ENCODE measurements around the gene CEMIP.

Gene CEMIP

DNA sequence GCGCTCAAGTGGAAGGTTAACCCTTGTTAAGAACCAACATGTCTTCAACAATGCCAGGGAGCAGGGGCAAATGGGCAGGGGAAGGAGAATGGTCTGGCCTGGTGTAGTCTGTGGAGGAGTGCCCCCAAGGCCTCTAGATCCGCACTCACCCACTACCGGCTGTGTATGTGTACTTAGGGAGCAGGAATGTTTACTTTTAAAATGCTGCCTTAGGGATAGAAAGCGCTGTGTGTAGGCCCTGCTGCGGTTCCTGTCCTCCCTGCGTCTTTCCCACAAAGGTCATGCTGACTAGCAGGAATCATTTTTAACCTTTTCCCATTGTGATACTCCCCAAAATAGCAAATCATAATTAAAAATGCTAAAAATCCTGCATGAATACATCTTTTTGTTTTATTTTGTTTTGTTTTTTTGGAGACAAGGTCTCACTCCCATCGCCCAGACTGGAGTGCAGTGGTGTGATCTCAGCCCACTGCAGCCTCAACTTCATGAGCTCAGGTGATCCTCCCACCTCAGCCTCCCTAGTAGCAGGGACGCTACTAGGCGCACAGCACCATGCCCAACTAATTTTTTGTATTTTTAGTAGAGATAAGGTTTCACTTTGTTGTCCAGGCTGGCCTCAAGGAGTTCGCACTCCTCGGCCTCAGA lies 35.9 kb upstream of the CEMIP start:
- H3K9ac ChIP-seq (ENCODE audit: low read length): no peak overlapping the region
- TF ChIP-seq EZH2 (optimal IDR thresholded peaks at IDR 0.05; ENCODE audit: low read depth, low read length) (no peak), CTCF (IDR thresholded peaks at IDR 0.05; ENCODE audit: low read length) (no peak)
- H3K9me2 ChIP-seq (replicated peaks; ENCODE audit: insufficient read depth, low read length): no peaks in the 10 kb centered on the region
- H3K9me3 ChIP-seq (replicated peaks; ENCODE audit: insufficient read depth, low read length): no peaks in the 10 kb centered on the region
- H2AFZ ChIP-seq (ENCODE audit: low read length): no peak overlapping the region
- DNase-seq: no peak
- no peak overlapping the region for H3K4me3 ChIP-seq (ENCODE audit: low read length)
- H3K79me2 ChIP-seq (ENCODE audit: low read length): 0 out of 2 replicates have a peak, but pooled peaks cover 11% of the 10 kb centered on the region
- H3K27me3 ChIP-seq (replicated peaks; ENCODE audit: insufficient read depth, low read length): no peaks in the 10 kb centered on the region
- H3F3A ChIP-seq (ENCODE audit: insufficient read depth, low read length): no peaks in the 10 kb centered on the region
- no peaks in the 10 kb centered on the region for H3K4me1 ChIP-seq (ENCODE audit: low read length)
- no peaks in the 10 kb centered on the region for H4K20me1 ChIP-seq (ENCODE audit: insufficient read depth, low read length)
- H3K4me2 ChIP-seq (ENCODE audit: low read depth, low read length): no peak overlapping the region
- H3K27ac ChIP-seq (ENCODE audit: low read length): no peak overlapping the region
- no peaks in the 10 kb centered on the region for H3K36me3 ChIP-seq (replicated peaks; ENCODE audit: insufficient read depth, low read length)

DNA sequence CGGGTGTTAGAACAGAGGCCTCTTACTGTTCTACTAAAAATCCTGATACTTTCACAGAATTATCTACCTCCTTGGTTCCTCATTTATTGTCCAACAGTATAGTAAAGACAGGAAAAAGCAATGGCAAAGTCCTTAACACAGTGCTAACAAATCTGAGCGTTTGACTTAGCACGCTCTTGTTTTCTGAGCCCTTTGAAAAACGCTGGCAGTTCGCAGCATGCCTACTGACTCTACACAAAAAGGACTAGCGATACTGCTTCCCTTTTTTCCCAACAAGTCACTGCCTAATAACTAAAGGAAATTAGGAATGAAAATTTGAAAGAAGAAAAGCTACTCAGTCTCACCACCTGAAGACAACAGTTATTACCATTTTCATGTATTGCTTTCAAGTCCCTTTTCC lies 34.8 kb upstream of the CEMIP start:
- Histone ChIP-seq H3K9me3 (replicated peaks; ENCODE audit: insufficient read depth, low read length) (no peaks in the 10 kb centered on the region), H3K4me3 (ENCODE audit: low read length) (no peak overlapping the region), H2AFZ (ENCODE audit: low read length) (no peak overlapping the region), H3K9ac (ENCODE audit: low read length) (no peak overlapping the region), H3K27me3 (replicated peaks; ENCODE audit: insufficient read depth, low read length) (no peaks in the 10 kb centered on the region), H3K4me1 (ENCODE audit: low read length) (no peaks in the 10 kb centered on the region), H3K9me2 (replicated peaks; ENCODE audit: insufficient read depth, low read length) (no peaks in the 10 kb centered on the region), H3F3A (ENCODE audit: insufficient read depth, low read length) (no peaks in the 10 kb centered on the region), H3K27ac (ENCODE audit: low read length) (no peak overlapping the region), H3K4me2 (ENCODE audit: low read depth, low read length) (no peak overlapping the region), H3K36me3 (replicated peaks; ENCODE audit: insufficient read depth, low read length) (no peaks in the 10 kb centered on the region), H3K79me2 (ENCODE audit: low read length) (0 out of 2 replicates have a peak, but pooled peaks cover 11% of the 10 kb centered on the region), H4K20me1 (ENCODE audit: insufficient read depth, low read length) (no peaks in the 10 kb centered on the region)
- DNase-seq: no peak
- TF ChIP-seq EZH2 (optimal IDR thresholded peaks at IDR 0.05; ENCODE audit: low read depth, low read length) (no peak), EZH2phosphoT487 (IDR thresholded peaks at IDR 0.05; ENCODE audit: low read length) (no peak), CTCF (IDR thresholded peaks at IDR 0.05; ENCODE audit: low read length) (no peak)

GRCh38 chr15:80744826-80745225 lies 34.3 kb upstream of the CEMIP start:
- Histone ChIP-seq H3K9ac (ENCODE audit: low read length) (no peak overlapping the region), H4K20me1 (ENCODE audit: insufficient read depth, low read length) (no peaks in the 10 kb centered on the region), H3K27ac (ENCODE audit: low read length) (no peak overlapping the region), H3K4me1 (ENCODE audit: low read length) (no peaks in the 10 kb centered on the region), H3F3A (ENCODE audit: insufficient read depth, low read length) (no peaks in the 10 kb centered on the region), H3K9me3 (replicated peaks; ENCODE audit: insufficient read depth, low read length) (no peaks in the 10 kb centered on the region), H3K9me2 (replicated peaks; ENCODE audit: insufficient read depth, low read length) (no peaks in the 10 kb centered on the region), H3K36me3 (replicated peaks; ENCODE audit: insufficient read depth, low read length) (no peaks in the 10 kb centered on the region), H3K4me3 (ENCODE audit: low read length) (no peak overlapping the region), H2AFZ (ENCODE audit: low read length) (no peak overlapping the region), H3K4me2 (ENCODE audit: low read depth, low read length) (no peak overlapping the region), H3K79me2 (ENCODE audit: low read length) (0 out of 2 replicates have a peak, but pooled peaks cover 11% of the 10 kb centered on the region), H3K27me3 (replicated peaks; ENCODE audit: insufficient read depth, low read length) (no peaks in the 10 kb centered on the region)
- DNase-seq: no peak
- TF ChIP-seq EZH2phosphoT487 (IDR thresholded peaks at IDR 0.05; ENCODE audit: low read length): no peak
- no peak for TF ChIP-seq EZH2 (optimal IDR thresholded peaks at IDR 0.05; ENCODE audit: low read depth, low read length)
- TF ChIP-seq CTCF (IDR thresholded peaks at IDR 0.05; ENCODE audit: low read length): no peak

Data from MM.1S (cell line).